Endothelial cell (in vitro differentiated cells): ENCODE results near the gene GABBR2. TPM values are rescaled to one million over a fixed set of nuclear protein-coding genes. Genes with fewer than 3 reads are reported as not detected.

Experiments used
- DNase-seq: peaks from one replicate; pipeline ENCODE4 v3.0.0; 2021; ENCODE audit warnings: low spot score
- H3K27ac Mint-ChIP-seq: one replicate; pipeline ENCODE4 v1.8.0; 2021; ENCODE audit warnings: mixed read lengths, inconsistent platforms; ENCODE audit not compliant: unreplicated experiment
- H3K27me3 Mint-ChIP-seq: one replicate; pipeline ENCODE4 v1.8.0; 2021; ENCODE audit warnings: mild to moderate bottlenecking, moderate library complexity, mixed read lengths, inconsistent platforms; ENCODE audit not compliant: unreplicated experiment
- H3K36me3 Mint-ChIP-seq: one replicate; pipeline ENCODE4 v1.8.0; 2021; ENCODE audit warnings: mild to moderate bottlenecking, low read depth, mixed read lengths, inconsistent platforms; ENCODE audit not compliant: unreplicated experiment
- H3K4me1 Mint-ChIP-seq: one replicate; pipeline ENCODE4 v1.8.0; 2021; ENCODE audit warnings: mild to moderate bottlenecking, mixed read lengths, inconsistent platforms; ENCODE audit not compliant: unreplicated experiment
- H3K4me3 Mint-ChIP-seq: one replicate; pipeline ENCODE4 v1.8.0; 2021; ENCODE audit warnings: mild to moderate bottlenecking, mixed read lengths, inconsistent platforms; ENCODE audit not compliant: unreplicated experiment
- H3K9me3 Mint-ChIP-seq: one replicate; pipeline ENCODE4 v1.8.0; 2021; ENCODE audit warnings: mixed read lengths, inconsistent platforms; ENCODE audit not compliant: unreplicated experiment
- total RNA-seq: library from RNA; stranded (reverse); fragmentation: NEBNext Ultra II Directional; extraction: Animal tissue kit (Norgen Biotek cat#: 25700); gene quantifications from one replicate; pipeline ENCODE4 v1.2.1, GENCODE V29; 2021; ENCODE audit not compliant: unreplicated experiment
- TF ChIP-seq, protein P1 (sequence below): fragments of 200-600 bp; sonication (generic); IDR thresholded peaks from one replicate; pipeline ENCODE4 v1.5.0; 2021; ENCODE audit warnings: antibody characterized with exemption; ENCODE audit not compliant: unreplicated experiment

Gene GABBR2
- total RNA-seq, 1 donor from 2014 or later: 0.46 TPM

DNA sequence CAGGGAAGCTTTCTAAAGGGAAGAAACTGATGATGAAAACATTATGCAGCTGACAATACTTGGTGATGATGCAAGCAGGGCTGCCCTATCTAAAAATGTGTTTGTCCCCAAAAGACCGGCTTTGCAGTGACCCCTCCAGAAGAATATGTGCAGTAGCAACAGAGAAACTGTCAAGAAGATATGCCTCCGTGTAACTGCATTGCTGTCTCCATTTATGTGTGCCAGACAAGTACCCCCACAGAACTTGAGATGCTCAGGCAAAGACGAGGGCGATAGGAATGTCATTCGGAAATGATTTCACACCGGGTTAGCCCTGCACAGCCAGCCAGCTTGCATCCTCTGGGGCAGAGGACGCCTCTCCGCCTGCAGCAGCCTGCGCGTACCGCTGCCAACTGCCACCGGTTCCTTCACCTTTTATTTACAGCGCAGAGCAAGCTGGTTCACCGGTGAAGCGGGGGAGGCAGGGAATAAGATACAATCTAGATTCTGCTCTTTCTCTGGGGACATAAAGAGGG, 2.0 kb downstream of the GABBR2 start:
- H3K27ac Mint-ChIP-seq: no peak overlapping the region
- TF ChIP-seq, protein P1, sequence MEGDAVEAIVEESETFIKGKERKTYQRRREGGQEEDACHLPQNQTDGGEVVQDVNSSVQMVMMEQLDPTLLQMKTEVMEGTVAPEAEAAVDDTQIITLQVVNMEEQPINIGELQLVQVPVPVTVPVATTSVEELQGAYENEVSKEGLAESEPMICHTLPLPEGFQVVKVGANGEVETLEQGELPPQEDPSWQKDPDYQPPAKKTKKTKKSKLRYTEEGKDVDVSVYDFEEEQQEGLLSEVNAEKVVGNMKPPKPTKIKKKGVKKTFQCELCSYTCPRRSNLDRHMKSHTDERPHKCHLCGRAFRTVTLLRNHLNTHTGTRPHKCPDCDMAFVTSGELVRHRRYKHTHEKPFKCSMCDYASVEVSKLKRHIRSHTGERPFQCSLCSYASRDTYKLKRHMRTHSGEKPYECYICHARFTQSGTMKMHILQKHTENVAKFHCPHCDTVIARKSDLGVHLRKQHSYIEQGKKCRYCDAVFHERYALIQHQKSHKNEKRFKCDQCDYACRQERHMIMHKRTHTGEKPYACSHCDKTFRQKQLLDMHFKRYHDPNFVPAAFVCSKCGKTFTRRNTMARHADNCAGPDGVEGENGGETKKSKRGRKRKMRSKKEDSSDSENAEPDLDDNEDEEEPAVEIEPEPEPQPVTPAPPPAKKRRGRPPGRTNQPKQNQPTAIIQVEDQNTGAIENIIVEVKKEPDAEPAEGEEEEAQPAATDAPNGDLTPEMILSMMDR: no peak

DNA sequence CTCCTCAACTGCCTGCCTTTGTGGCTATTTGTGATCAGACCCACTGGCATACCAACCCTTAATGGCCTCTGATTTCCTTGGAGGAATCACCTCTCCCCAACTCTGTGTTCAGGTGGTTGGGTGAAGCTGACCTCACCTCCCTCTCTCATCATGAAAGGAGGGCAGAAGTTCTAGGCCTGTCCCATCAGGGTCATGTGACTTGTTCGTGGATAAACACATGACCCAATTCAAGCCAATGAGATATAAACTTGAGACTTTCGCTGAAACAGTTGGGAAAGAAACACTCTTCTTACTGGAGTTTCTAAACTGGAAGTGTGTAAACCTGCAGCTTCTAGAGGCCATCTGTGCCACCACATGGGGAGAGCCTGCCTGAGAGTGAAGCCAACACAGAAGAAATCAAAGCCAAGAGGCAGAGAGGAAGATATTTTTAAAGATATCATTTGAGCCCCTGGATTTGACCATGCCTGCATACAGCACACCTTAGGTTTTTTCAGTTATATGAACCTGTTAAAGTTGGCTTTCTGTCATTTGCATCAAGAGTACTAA, 5.8 kb downstream of the GABBR2 start:
- H3K4me3 Mint-ChIP-seq: no peak overlapping the region
- H3K27me3 Mint-ChIP-seq: peaks cover 21% of the 10 kb centered on the region
- H3K9me3 Mint-ChIP-seq: no peaks in the 10 kb centered on the region
- peaks cover 3% of the 10 kb centered on the region for H3K4me1 Mint-ChIP-seq
- DNase-seq: no peak
- H3K36me3 Mint-ChIP-seq: peaks cover 5% of the 10 kb centered on the region
- H3K27ac Mint-ChIP-seq: no peak overlapping the region
- TF ChIP-seq, protein P1: no peak

More for the DNA sequence above, 2.0 kb downstream of the GABBR2 start:
- Mint-ChIP-seq H3K36me3 (peaks cover 5% of the 10 kb centered on the region), H3K4me1 (peaks cover 9% of the 10 kb centered on the region), H3K27me3 (peaks cover 30% of the 10 kb centered on the region), H3K4me3 (peak overlapping the region; percentile 35), H3K9me3 (no peaks in the 10 kb centered on the region)
- DNase-seq: no peak

DNA sequence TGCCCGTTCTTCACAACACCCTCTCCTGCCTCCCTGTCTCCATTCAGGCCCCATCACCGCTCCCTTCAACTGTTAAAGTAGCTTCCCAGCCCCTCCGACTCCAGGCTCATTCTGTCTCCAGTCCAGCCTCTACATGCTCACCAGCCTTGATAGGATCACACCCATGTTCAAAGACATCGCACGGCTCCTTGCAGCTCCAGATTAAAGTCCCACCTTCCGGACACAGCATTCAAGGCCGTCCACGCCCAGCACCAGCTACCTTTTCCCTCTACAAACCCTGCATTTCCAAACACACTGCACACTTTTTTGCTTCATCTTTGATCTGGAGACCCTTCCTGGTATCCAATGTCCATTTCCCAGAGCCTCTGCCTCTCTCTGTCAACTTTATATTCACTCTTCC, 6.4 kb downstream of the GABBR2 start:
- H3K4me1 Mint-ChIP-seq: peaks cover 3% of the 10 kb centered on the region
- no peaks in the 10 kb centered on the region for H3K9me3 Mint-ChIP-seq
- no peak overlapping the region for H3K4me3 Mint-ChIP-seq
- H3K36me3 Mint-ChIP-seq: peaks cover 5% of the 10 kb centered on the region
- TF ChIP-seq, protein P1: no peak
- DNase-seq: no peak
- H3K27me3 Mint-ChIP-seq: peaks cover 21% of the 10 kb centered on the region
- no peak overlapping the region for H3K27ac Mint-ChIP-seq

DNA sequence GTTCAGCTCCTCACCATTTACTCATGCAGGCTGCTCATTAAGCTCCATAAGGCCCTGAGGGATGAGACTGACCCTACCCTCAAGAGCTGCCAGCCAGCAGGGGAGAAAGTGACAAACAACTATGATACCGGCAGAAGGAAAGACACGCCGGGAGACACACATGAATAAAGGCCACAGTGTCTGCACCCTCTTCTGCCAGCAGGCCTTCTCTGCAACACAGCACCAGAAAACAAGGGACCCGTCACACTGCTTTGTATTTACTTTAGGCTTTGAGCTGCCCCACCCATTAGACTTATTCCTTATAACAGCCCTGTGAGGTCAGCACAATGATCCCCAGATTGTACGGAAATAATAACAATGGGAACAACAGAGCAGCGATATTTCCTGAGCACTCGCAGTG, 7.2 kb downstream of the GABBR2 start:
- no peak overlapping the region for H3K27ac Mint-ChIP-seq
- TF ChIP-seq, protein P1: no peak
- DNase-seq: no peak
- no peaks in the 10 kb centered on the region for H3K9me3 Mint-ChIP-seq
- H3K36me3 Mint-ChIP-seq: peaks cover 2% of the 10 kb centered on the region
- H3K4me1 Mint-ChIP-seq: no peaks in the 10 kb centered on the region
- peaks cover 14% of the 10 kb centered on the region for H3K27me3 Mint-ChIP-seq
- no peak overlapping the region for H3K4me3 Mint-ChIP-seq

DNA sequence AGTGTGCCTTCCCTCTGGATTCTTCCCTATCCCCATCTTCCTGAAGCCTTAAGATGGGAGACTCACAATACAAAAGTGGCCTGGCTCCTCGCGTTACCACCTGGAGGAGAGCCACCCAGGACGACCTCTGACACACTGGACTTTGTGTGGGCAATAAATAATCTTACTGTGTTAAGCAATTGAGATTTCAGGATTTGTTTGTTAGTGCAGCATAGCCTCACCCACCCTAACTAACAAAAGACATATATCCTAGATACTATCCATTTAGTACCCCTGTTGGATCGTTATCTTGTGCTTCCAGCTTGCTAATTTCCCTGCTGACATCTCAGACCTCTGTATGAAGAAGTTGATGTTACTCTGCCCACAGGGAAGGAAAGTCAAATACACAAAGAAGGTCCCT, 7.9 kb downstream of the GABBR2 start:
- no peak overlapping the region for H3K27ac Mint-ChIP-seq
- H3K4me3 Mint-ChIP-seq: no peak overlapping the region
- H3K9me3 Mint-ChIP-seq: no peaks in the 10 kb centered on the region
- TF ChIP-seq, protein P1: no peak
- H3K4me1 Mint-ChIP-seq: no peaks in the 10 kb centered on the region
- no peaks in the 10 kb centered on the region for H3K36me3 Mint-ChIP-seq
- DNase-seq: no peak
- peaks cover 14% of the 10 kb centered on the region for H3K27me3 Mint-ChIP-seq
